HG03378 (cell line): ENCODE data around the gene FLAD1.

Experiments
- ATAC-seq: cut with Tn5 transposase; IDR thresholded peaks from one replicate; pipeline ENCODE4 v1.9.1; 2021; ENCODE audit warnings: mild to moderate bottlenecking, moderate library complexity; ENCODE audit not compliant: unreplicated experiment

The FLAD1 gene

DNA sequence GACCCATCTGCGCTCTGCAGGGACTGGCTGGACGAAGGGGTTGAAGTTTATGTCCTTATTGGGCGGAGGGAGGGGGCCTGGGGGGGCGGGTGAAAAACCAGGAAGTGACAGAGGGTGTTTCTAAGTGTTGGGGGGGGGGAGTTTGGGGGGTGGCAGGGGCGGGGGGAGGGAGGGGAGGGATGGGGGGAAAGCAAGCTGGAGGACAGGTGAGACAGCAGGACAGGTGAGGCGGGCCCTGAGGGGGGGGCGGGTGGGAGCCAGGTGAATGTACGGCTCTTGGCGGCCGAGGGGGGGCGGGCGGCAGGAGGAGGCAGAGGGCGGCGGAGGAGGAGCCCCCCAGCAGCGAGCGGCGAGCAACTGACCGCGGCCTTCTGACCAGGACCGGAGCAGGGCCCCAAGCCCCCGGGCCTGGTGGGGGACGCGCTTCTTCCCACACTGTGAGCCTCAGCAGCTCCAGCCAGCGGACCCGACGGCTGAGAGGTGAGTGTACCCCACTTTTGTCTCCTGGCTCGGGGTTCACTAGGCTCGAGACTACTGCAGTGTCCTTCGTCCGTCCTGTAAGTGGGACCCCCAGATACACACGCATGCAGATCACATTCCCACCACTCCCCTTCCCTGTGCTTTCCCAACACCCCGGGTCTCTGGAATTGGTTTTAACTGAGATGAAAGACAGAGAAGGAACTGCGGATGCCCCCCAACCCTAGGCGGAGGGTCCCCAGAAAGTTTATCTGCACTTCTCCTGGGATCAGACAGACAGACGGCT lies 19.5 kb downstream of the FLAD1 start, which contains the start of gene ZBTB7B:
TSS of gene ZBTB7B (plus strand) at position 339 of the 763 bp plus-strand sequence. CDS start 11,859 bp downstream, outside the sequence.
- ATAC-seq = no peak

DNA sequence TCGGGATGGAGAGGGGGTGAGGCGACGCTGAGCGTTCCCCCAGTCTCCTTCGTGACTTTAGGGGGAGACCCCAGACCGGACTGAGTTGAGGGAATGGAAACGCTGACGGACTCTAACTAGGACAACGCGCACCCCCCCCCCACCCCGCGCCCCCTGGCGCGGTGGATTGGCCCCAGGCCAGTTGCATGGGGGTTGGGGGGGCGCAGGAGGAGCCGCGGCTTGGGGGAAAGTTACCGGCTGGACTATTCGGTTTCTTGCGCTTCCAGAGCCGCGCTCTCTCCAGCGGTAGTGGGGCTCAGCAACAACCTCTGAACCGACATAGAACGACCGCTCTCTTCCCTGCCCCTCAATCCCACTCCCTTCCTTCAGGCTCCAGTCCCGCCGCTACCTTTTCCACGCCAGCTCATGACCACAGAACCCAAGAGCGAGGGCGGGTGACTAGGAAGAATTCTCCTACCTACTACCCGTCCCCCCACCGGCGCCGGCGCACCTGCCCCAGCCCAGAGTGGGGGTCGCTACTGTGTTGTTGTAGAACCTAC lies 20.2 kb downstream of the FLAD1 start:
- ATAC-seq = no peak

DNA sequence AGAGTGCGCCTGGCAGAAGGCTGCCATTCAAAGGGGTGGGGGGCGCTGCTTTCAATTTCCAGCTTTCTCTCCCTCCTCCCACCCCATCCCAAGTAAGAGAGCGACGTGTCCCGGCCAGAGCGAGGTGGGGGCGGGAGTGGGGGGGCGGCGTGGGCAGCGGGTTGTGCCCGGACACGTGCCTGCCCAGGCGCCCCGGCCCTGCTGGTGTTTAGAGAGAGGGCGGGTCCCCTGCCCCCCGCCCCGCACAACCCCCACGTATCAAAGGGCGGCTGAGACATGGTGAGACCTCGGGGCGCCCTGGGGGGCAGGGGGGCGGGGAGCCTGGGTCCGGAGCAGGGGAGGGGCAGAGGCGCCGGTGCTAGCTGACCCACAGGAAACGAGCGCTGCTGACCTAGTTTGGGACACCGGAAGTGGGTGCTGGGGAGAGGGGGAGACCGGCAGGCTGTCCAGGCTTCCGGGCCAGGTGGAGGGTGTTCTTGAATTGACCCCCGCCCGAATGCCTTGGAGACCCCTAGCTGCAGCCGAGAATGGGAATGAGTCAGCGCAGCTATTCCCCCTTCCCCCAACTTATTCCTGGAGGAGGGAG lies 20.7 kb downstream of the FLAD1 start:
- no peak for ATAC-seq

DNA sequence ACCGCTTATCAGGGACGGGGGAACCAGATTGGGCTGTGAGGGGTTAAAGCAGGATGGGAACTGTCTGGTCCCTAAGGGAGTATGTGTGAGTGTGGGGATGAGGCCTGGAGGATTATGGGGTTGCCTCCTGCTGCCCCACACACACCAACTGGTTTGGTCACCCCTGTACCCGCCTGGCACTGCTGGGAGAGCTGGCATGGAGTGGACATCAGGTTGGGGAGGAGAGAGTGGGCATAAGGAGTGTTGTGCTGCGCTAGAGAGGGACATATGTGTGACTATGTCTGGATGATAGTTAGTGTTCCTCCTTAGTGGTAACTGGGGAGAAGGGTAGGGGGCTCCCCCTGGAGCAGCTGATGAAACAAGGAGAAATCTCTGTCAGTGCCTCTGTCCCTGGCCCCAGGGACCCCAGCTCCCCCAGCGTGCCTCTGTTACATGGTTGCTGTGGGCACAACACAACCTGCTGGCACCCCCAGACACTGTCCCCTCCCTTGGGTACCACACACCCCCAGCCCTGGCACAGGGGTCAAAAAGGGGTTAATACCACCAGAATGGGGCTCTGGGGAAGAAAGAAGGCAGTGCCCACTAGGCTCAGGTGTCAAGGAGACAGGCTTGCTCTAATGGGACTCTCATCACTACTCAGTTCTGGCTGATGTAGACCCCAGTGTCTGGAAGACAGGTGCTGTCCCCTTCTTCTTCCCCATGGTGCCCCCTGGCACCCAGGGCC lies 21.4 kb downstream of the FLAD1 start:
- ATAC-seq = no peak

DNA sequence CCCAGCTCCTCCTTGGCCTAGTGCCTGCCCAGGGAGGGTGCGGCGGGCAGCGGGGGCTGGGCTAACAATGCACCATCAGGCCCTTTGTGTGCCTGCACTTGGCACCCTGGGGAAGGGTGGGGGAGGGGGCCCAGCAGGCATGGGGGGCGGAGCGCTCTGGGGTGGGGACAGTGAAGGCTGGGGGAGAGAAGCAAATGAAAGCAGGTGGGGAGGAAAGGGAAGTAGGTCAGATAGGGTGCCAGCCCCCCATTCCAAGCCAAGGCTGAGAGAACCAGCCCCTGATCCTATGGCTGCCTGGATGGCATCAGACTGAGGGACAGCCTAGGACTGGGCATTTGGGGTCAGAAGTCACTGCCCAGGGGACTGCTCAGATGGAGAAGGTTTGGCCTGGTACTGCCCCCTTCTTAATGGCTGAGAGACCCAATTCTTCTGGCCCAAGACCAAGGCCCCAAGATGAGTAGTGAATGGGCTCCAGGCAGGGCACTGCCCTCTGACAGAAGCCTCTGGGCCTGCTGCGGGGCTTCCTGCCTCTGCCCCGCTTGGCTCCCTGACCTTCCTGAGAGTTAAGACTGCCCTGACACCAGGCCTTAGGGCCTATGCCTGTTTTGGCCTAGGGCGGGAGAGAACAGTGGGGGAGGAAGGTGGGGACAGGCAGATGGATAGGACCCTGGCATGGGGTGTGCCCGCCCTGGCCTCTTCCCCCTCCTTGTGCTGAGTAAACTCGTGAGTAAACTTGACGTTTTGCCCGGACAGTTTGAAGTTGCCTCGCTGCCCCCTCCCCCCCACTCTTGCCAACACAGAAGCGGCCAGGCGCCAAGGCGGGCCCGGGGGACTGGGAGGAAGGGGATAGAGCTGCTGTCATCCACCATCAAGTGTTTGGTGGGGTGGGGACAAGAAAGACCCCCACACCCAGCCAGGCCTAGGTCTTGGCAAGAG lies 22.2 kb downstream of the FLAD1 start:
- no peak for ATAC-seq

DNA sequence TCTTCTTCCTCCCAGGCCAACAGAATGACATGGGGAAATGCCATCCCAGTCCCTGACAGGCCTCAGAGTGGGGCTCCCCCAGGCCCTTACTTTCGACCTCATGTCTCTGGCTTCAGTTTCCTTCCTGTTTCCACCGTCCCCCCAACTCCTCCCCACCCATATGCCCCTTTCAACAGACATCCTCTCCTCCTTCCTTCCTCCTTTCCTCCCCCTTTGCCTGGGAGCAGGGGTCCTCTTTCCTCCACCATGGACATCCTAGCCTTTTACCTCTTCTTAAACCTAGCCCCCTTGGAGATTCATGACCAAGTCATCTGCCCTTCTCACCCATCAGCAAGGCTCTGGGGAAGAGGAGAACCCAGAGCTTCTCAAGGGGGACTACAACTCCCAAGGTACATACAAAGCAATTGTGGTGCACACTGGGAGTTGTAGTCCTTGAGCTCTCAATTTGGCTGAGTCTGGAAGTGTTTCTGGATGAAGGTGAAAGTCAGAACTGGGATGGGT lies 23.5 kb downstream of the FLAD1 start:
- ATAC-seq = no peak

DNA sequence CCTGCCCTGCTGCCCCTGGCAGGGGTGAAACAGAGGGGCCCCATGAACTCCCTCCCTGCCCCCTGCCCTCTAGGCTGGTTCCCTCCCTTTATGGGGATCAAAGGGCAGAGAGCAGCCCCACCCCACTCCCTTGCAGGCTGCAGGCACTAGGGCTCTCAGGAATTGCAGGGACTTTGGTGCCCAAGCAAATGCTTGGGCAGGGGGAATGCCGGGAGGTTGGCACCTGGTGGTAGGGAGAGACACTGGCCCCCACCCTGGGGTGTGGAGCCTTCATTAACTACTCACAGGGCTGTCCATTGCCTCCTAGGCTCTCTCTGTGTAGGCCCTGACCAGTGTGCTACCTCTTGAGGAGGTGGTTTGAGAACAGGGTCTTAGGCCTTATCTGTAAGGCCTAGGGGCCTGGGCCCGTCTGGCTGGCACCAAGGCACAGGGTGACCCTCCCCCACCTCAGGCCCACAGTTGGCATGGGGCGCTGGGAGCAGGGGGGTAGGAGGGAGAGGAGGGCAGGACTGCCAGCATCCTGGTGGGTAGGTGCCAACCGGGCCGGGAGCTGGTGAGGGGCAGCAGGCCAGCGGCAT lies 24.2 kb downstream of the FLAD1 start:
- no peak for ATAC-seq

DNA sequence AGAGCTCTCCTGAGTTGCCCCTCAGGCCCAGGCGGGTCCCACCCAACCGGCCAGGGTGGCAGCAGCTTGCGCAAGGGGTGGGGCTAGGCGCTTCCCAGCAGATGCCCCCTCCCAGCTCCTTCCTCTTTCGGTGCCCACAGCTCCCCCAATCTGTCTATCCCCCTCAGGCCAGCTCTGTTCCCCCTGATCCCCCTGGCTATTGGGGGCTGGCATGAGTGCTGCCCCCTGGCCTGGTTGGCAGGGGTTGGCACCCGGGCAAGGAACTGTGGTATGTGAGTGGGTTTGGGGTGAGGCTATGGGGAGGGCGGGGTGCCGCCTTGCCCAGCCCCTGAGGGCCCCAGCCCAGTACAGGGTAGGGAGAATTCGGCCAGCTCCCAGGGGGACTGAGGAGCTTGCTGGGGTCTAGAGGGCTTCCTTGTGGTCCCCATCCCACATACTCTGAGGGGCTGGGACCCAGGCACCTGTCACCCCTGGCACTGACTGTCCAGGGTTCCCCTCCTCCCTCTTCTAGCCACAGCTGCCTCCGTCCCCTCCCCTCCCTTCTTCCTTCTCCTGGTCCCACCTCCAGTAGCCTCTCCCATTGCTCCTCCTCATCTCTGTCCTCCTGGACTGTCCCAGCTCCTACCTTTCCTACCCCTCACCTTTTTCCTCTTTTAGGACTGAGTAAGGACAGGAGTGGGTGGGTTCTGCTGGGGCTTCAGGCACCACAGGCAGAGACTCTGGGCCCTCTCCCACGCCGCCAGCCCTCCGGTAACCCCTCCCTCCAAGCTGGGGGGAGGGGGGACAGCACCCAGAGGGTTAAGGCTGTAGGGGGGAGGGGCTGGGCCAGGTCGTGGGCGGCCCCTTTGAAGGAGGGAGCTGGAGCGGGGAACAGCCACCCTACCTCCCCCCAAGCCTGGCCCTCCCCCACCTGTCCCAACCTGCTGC lies 25.1 kb downstream of the FLAD1 start:
- no peak for ATAC-seq

DNA sequence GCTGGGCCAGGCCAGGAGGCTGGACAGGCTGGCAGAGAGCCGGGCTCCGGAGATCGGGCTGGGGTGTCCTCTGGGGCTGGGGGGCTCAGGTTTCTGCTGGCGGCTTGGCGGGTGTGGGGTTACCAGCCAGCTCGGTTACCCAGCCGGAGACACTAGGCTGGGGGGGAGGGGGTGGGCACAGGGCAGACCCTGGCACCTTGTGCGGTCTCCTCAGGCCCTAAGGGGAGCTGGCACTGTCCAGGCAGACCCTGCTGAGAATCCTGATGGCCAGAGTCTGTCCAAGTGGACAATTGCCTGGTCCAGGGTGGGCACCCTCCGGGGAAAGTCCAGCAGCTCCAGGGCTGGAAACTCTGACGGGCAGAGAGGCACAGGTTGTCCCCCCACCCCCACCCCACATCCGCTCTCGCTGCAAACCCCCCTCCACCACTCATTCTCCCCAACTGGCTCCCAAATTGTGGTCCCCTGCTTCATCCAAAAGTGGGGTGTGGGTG lies 26.1 kb downstream of the FLAD1 start:
- no peak for ATAC-seq

DNA sequence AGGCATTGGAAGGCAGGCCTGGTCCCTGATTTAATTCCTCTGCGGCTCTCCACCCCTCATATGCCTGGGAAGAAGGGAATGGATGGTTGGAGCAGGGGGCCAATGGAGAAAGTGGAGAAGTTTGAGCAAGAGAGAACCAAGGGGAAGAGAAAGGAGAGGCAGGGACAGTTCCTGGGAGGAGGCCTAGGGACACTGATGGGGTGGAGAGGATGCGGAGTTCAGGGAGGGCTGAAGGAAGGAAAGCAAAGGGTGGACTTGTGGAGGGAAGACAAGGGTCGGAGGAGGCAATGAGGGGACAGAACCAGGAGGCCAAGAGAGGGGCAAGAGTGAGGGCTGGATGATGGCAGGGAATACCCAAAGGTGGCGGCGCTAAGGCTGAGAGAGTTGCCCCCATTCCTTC lies 26.6 kb downstream of the FLAD1 start:
- no peak for ATAC-seq

DNA sequence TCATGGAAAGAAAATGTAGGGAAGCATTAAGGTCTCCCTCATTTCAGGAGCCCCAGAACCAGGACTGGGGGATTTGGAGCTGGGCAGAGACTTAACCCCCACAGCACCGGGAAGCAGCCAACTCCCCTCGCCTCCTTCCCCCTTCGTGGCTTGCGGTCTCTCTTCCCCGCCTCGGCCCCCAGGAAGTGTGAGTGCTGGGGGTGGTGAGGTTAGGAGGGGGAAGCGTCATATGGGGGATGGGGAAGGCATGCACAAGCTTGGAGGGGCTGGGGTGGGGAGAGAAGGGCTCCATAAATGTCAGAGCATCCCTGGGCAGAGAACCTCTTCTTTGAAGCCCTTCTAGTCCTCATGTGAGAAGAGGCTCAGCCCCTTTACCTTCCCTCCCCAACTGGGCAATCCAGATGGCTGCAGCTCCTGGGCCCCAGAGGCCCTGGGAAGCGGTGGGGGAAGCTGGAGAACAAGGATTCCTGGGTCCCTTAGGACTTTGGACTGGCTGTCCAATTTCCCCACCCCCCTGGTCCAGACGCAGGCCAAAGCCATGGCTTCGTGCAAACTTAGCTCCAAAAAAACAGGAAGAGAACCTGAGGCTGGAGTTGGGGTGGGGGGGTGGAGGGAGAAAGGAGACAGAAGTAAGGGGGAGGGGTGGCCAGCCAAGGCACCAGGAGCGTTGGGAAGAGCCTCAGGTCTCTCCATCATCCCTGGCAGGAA lies 27.2 kb downstream of the FLAD1 start:
- no peak for ATAC-seq

DNA sequence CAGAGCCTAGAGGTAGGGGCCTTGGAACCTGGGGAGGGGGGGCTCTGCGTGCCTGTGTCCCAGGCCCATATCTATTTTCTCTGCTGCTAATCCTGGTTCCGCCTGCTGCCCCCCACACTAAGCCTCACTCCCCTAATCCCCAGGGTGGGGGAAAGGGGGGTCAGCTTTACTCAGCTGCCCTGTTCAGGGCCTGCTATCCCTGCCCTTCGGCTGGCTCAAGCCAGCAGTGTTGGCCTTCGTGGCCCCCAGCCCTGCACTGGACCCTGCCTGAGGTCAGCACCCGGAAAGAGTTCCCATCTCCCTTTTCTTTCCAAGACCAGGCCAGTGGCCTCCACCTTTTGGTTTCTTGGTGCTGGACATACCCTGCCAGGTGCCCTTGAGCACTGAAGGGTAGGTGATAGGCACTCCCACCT lies 27.9 kb downstream of the FLAD1 start:
- ATAC-seq = no peak

DNA sequence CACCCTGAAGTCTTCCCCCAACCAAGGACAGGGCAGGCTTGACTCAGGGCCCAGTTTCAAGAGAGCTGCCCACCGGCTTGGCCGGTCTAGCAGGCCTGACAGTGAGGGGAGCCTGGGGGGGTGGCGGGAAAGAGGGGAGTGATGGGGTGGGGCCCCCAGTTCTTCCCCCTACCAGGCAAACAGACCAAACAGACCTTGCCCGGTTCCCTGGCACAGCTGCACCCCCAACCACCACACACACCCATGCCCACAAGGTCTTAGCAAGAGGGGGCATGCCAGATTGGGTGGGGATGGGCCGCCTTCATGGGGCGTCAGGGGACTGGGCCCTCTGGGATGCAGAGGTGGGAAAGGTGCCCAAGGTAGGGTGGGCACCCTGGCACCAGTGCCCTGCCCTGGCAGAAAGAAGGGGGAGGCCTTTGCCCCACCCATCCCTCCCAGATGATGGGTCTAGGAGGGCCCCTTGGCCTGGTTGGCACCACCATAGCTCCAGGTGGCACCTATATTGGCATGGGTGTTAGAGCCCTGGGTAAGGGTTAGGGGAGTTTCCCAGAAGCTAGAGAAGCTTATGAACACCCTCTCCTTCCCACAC lies 28.4 kb downstream of the FLAD1 start:
- ATAC-seq = no peak

DNA sequence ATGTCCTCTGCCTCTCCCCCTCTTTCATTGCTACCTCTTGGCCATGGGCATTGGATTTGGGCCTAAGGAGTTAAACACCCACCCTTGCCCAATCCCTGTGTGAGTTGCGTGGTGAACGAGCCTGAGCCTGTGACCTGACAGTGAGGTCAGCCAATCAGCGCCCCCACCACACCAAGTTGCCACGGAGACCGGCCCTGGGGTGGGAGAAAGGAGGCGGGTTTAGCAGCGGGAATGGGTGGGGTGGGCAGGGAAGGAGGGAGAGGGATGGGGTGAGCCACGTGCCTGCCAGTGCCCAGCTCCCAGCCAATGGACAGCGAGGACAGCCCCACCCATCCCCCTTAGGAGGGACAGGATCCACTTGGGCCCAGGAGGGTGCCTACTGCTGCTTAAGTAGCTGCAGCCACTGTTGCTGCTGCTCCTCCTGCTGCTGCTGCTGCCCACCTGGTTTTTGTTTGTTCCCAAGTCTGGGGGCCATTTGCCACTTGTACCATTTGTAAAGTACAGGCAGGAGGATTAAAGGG lies 28.9 kb downstream of the FLAD1 start:
- ATAC-seq = no peak

DNA sequence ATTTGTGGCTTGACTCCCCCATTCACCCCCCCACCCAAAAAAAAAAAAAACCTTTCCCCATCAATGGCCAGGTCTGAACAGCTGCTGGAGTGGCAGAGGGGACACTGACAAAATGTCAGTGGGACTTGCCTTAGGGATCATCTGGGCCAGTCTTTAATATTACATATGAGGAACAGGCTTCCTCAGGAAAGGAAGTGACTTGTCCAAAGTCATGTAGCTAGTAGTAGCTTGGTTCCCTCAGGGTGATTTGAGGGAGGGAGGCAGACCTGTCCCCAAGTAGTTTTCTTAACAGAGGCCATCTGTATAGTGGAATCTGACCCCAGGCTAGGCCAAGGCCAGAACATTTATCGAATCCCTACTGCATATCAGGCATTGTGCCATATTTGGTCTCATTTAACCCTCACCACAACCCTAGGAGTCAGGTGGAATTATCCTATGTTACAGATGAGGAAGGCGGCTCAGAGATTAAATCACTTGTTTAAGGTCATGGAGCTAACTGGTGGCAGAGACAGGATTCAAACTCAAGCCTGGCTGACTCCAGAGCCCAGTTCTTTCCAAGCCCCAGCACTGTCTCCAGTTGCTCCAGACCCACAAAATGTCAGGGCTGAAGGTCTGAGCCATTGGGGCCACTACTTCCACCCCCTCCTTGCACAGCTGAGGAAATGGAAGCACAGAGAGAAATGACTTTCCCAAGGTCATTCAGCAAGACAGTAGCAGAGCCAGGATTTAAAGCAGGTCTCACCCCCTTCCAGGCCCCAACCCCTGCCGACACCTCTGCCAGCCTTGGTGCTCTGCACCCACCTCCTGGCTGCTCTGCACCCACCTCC lies 29.8 kb downstream of the FLAD1 start:
- ATAC-seq = no peak

DNA sequence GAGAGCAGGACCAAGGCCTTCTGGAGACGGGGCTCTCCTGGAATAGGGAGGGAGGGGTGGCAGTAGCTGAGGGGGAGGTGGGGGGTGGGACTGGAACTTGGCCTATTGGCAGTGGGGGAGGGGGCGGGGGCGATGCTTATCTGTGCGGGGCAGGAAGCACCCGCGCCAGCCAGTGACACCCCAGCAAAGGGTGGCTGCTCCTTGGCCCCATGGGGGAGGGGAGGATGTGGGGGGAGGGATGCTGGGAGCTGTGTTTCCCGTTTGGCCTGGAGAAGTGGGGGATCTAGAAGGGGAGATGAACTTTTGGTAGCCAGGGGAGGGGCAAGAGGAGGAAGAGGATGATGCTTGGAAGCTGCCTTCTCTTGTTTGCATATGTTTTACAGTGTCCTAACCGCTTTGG lies 30.5 kb downstream of the FLAD1 start:
- ATAC-seq = no peak
